Measurements from ENCODE around the gene ARRDC4.

The ARRDC4 gene

GRCh38 chr15:97989299-97989698, 28.8 kb downstream of the ARRDC4 start:
- TF ChIP-seq CTCF (IDR thresholded peaks at IDR 0.05; ENCODE audit: extremely low read depth, missing control alignments) = no peak
- DNase-seq (ENCODE audit: low spot score) = no peak

GRCh38 chr15:97991972-97992541, 31.6 kb downstream of the ARRDC4 start:
- TF ChIP-seq CTCF (IDR thresholded peaks at IDR 0.05; ENCODE audit: extremely low read depth, missing control alignments) = no peak

GRCh38 chr15:97992823-97993222, 32.3 kb downstream of the ARRDC4 start:
- TF ChIP-seq CTCF (IDR thresholded peaks at IDR 0.05; ENCODE audit: extremely low read depth, missing control alignments) = no peak
- DNase-seq (ENCODE audit: low spot score) = no peak

More at GRCh38 chr15:97991972-97992541, 31.6 kb downstream of the ARRDC4 start:
- no peak for DNase-seq (ENCODE audit: low spot score)

GRCh38 chr15:97993310-97993738, 32.8 kb downstream of the ARRDC4 start:
- TF ChIP-seq CTCF (IDR thresholded peaks at IDR 0.05; ENCODE audit: extremely low read depth, missing control alignments) = no peak
- no peak for DNase-seq (ENCODE audit: low spot score)

GRCh38 chr15:97994236-97994635, 33.7 kb downstream of the ARRDC4 start:
- no peak for DNase-seq (ENCODE audit: low spot score)
- TF ChIP-seq CTCF (IDR thresholded peaks at IDR 0.05; ENCODE audit: extremely low read depth, missing control alignments) = no peak

- no peak for TF ChIP-seq CTCF (IDR thresholded peaks at IDR 0.05; ENCODE audit: extremely low read depth, missing control alignments)
- no peak for DNase-seq (ENCODE audit: low spot score)
Observed at GRCh38 chr15:97995192-97995591, 34.7 kb downstream of the ARRDC4 start.

- no peak for DNase-seq (ENCODE audit: low spot score)
- no peak for TF ChIP-seq CTCF (IDR thresholded peaks at IDR 0.05; ENCODE audit: extremely low read depth, missing control alignments)
Observed at GRCh38 chr15:97995881-97996603, 35.5 kb downstream of the ARRDC4 start.
